ENCODE data around the gene CLCN6.

DNA sequence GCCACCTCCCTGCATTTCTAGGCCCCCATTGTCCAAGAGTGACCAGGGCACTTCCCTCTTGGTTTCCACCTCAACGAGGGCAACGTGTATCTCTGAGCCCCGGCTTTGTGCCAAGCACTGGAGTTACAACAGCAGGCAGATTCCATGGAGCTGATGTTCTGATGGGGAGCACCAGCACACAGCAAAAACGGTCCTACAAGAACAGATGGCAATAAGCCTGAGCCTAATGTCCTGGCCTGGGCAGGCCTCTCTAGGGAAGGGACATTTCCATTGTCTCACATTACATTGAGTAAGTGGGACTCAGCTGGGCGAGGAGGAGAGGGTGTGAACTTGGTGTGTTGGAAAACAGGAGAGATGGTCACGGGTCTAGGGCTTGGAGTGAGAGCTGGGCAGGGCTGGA lies 79.9 kb downstream of the CLCN6 start:
- no peak for TF ChIP-seq CTCF (IDR thresholded peaks at IDR 0.05; ENCODE audit: poor library complexity)
- no peak for TF ChIP-seq EZH2 (IDR thresholded peaks at IDR 0.05; ENCODE audit: borderline replicate concordance)
- TF ChIP-seq EZH2phosphoT487 (IDR thresholded peaks at IDR 0.05; ENCODE audit: low read depth, severe bottlenecking, unreplicated experiment): no peak
